Heart left ventricle (tissue), 16 donors: Measurements from ENCODE around the gene SERBP1. TPM values are rescaled to one million over a fixed set of nuclear protein-coding genes. Genes with fewer than 3 reads are reported as not detected.

Source experiments
- ATAC-seq, 4 donors: fragments of 200-7000 bp; cut with Tn5 transposase; one replicate each; pipeline ENCODE4 v1.9.1; 2020 to 2022; ENCODE audit warnings: moderate library complexity in 4 of 4, mild to moderate bottlenecking in 3 of 4, moderate number of reproducible peaks in 1 of 4
- DNase-seq, 5 donors: peaks; one replicate each; pipeline ENCODE4 v3.0.0-alpha.2; 2020
- H3K27ac ChIP-seq, 12 donors: fragments of 200-600 bp; sonication (generic) in 4 of 12; one replicate each; pipeline versions ENCODE4 v1.5.0 to v1.8.0; 2016 to 2022; ENCODE audit warnings: mild to moderate bottlenecking in 2 of 12
- H3K27me3 ChIP-seq, 9 donors: fragments of 200-600 bp; sonication (generic) in 2 of 9; one replicate each; pipeline versions ENCODE4 v1.5.1 to v1.8.0; 2016 to 2022; ENCODE audit warnings: mild to moderate bottlenecking in 3 of 9
- H3K36me3 ChIP-seq, 9 donors: fragments of 200-600 bp; sonication (generic) in 2 of 9; one replicate each; pipeline versions ENCODE4 v1.5.0 to v1.8.0; 2018 to 2022; ENCODE audit warnings: mild to moderate bottlenecking in 2 of 9
- H3K4me1 ChIP-seq, 12 donors: fragments of 200-600 bp; sonication (generic) in 4 of 12; one replicate each; pipeline versions ENCODE4 v1.5.0 to v1.8.0; 2016 to 2022; ENCODE audit warnings: mild to moderate bottlenecking in 3 of 12
- H3K4me3 ChIP-seq, 12 donors: fragments of 200-600 bp; sonication (generic) in 4 of 12; one replicate each; pipeline versions ENCODE4 v1.5.0 to v1.8.0; 2017 to 2022; ENCODE audit warnings: mild to moderate bottlenecking in 9 of 12, moderate library complexity in 4 of 12
- H3K9me3 ChIP-seq, 12 donors: fragments of 200-600 bp; sonication (generic) in 4 of 12; one replicate each; pipeline versions ENCODE4 v1.5.0 to v1.8.0; 2016 to 2022; ENCODE audit warnings: mild to moderate bottlenecking in 1 of 12
- CTCF ChIP-seq, 12 donors: fragments of 200-600 bp; sonication (generic) in 4 of 12; IDR thresholded peaks; one replicate each; pipeline versions ENCODE4 v1.5.0 to v1.8.0; 2018 to 2022; ENCODE audit warnings: antibody characterized with exemption in 12 of 12, mild to moderate bottlenecking in 5 of 12
- POLR2A ChIP-seq, 2 donors: fragments of 450-650 bp; IDR thresholded peaks; one replicate each; pipeline ENCODE4 v1.6.1; 2017; ENCODE audit warnings: antibody characterized with exemption in 2 of 2, mild to moderate bottlenecking in 2 of 2, moderate library complexity in 2 of 2
- WGBS, 4 donors: extraction: QIAGEN DNeasy Blood & Tissue Kit in 2 of 4; methylation state at CpG; one replicate each; pipeline versions ENCODE4 v1.1.5 to v1.1.7; 2013 to 2018; 5-methylcytosine and 5-hydroxymethylcytosine counted together
- intact Hi-C, 10 donors: fragments of 100-400 bp; cut with DNase I; formaldehyde crosslinking; loops; one replicate each; pipeline versions ENCODE4 v1.11.1 to v1.14.2; 2022
- polyA plus RNA-seq, 2 donors: library from polyadenylated mRNA; stranded (reverse); fragments of 200-250 nt; gene quantifications; one replicate each; pipeline ENCODE4 v1.2.3, GENCODE V29; 2013
- total RNA-seq, 9 donors: library from RNA; depleted of rRNA in 2 of 9; stranded (reverse); fragments of >200 nt in 2 of 9; fragmentation: NEBNext Ultra II Directional in 3 of 9; extraction: Animal tissue kit (Norgen Biotek cat#: 25700) in 3 of 9; gene quantifications; one replicate each; pipeline versions ENCODE4 v1.1.0 to v1.2.4, GENCODE V29; 2016 to 2023
- donor health status: ischemic (EF 13 %, LVEDD 7.1; RV severe dilation, severe dysfunction).
- donor health status: healthy with polysubstance abuse.
- donor health status: DM: no; HTN: yes; CAD: no.
- donor health status: DM: no; HTN: no; CAD: no.
- donor health status: ischemic (EF 25% LVEDD 6.9; RV normal size, moderate dysfunction).
- donor health status: ischemic (EF 25% LVEDD 5.7; RV mildly dilated, moderate dysfunction).
- donor health status: healthy.
- donor health status: DM: yes; HTN: yes; CAD: no.
- donor health status: ischemic (EF 35%, LVEDD 5.7; RV mildly dilated, moderate dysfunction).
- donor health status: nonischemic (EF 11% LVEDD 7.7; RV severe dilation, severe dysfunction).
- donor health status: DM: yes; HTN: yes; CAD: no.
- donor health status: PGD.
- donor health status: ischemic (EF 29% LVEDD 5.4; RV normal size, mild dysfunction).
- donor health status: nonischemic (EF 23%, LVEDD 6.1; RV moderate dilation, normal function).

SERBP1 gene
- total and polyA plus RNA-seq, 11 donors, result 68.8 to 197 (median 148) TPM

- Histone ChIP-seq H3K36me3 (no peaks in the 10 kb centered on the region), H3K27me3 (no peaks in the 10 kb centered on the region), H3K27ac (no peak overlapping the region), H3K4me1 (no peaks in the 10 kb centered on the region), H3K4me3 (no peak overlapping the region), H3K9me3 (peaks cover 0 to 3% (median 0%) of the 10 kb centered on the region in 12 donors)
- no peak for DNase-seq
- no peak for ATAC-seq
- no peak for TF ChIP-seq POLR2A (IDR thresholded peaks at IDR 0.05)
- no peak for TF ChIP-seq CTCF (IDR thresholded peaks at IDR 0.05)
- intact Hi-C loops, result no loop called here
- whole genome bisulfite sequencing, 4 donors, result 25 to 46% (median 40%) methylated on average over 3 of the region's 3 CpGs
Observed at GRCh38 chr1:67376381-67376780, 53.8 kb downstream of the SERBP1 start.

- H3K27ac ChIP-seq, result no peak overlapping the region
Observed at GRCh38 chr1:67372898-67373297, 57.3 kb downstream of the SERBP1 start.

GRCh38 chr1:67372136-67372535 lies 58.1 kb downstream of the SERBP1 start:
- H3K27ac ChIP-seq, result no peak overlapping the region
- TF ChIP-seq POLR2A (IDR thresholded peaks at IDR 0.05), result no peak
- no peak for TF ChIP-seq CTCF (IDR thresholded peaks at IDR 0.05)

More at GRCh38 chr1:67372898-67373297, 57.3 kb downstream of the SERBP1 start:
- DNase-seq (no peak), ATAC-seq (no peak)
- Histone ChIP-seq H3K9me3 (no peaks in the 10 kb centered on the region), H3K4me3 (no peak overlapping the region), H3K27me3 (no peaks in the 10 kb centered on the region), H3K4me1 (peaks cover 0 to 1% (median 0%) of the 10 kb centered on the region in 12 donors), H3K36me3 (no peaks in the 10 kb centered on the region)
- intact Hi-C loops, result no loop called here
- TF ChIP-seq CTCF (IDR thresholded peaks at IDR 0.05) (no peak), POLR2A (IDR thresholded peaks at IDR 0.05) (no peak)

GRCh38 chr1:67371681-67372080 lies 58.5 kb downstream of the SERBP1 start:
- 67 to 75% (median 73%) methylated on average over 5 of the region's 5 CpGs for WGBS, 4 donors
- DNase-seq, result no peak
- no peak for TF ChIP-seq CTCF (IDR thresholded peaks at IDR 0.05)
- TF ChIP-seq POLR2A (IDR thresholded peaks at IDR 0.05), result no peak
- Histone ChIP-seq H3K9me3 (no peaks in the 10 kb centered on the region), H3K27me3 (no peaks in the 10 kb centered on the region), H3K4me1 (peaks cover 0 to 6% (median 0%) of the 10 kb centered on the region in 12 donors), H3K27ac (no peak overlapping the region), H3K4me3 (no peak overlapping the region), H3K36me3 (no peaks in the 10 kb centered on the region)
- no peak for ATAC-seq
- intact Hi-C loops, result no loop called here

More at GRCh38 chr1:67372136-67372535, 58.1 kb downstream of the SERBP1 start:
- no peak for ATAC-seq
- WGBS, 4 donors, result 58 to 70% (median 63%) methylated on average over 3 of the region's 3 CpGs
- H3K4me1 ChIP-seq, result peaks cover 0 to 6% (median 0%) of the 10 kb centered on the region in 12 donors
- no peaks in the 10 kb centered on the region for H3K36me3 ChIP-seq
- intact Hi-C loops, result no loop called here
- no peak overlapping the region for H3K4me3 ChIP-seq
- DNase-seq, result no peak
- no peaks in the 10 kb centered on the region for H3K9me3 ChIP-seq
- H3K27me3 ChIP-seq, result no peaks in the 10 kb centered on the region
